Measurements from ENCODE around the gene PNMA6F. TPM values are rescaled to one million over a fixed set of nuclear protein-coding genes. Genes with fewer than 3 reads are reported as not detected.

Gene PNMA6F
- total RNA-seq: not detected in 2 replicates

GRCh38 chrX:153321381-153322124, at the start of gene PNMA6F:
Gene PNMA6F, minus strand, starts transcription at chrX:153321767. Its CDS starts 1,093 bp downstream, at chrX:153320674.

GRCh38 chrX:153333821-153334653, 12.5 kb upstream of the PNMA6F start, which contains the start of gene ZNF275:
Gene ZNF275, plus strand, starts transcription at chrX:153334153. Its CDS starts 2,527 bp downstream, at chrX:153336680.

Small RNA genes within 50 kb of the gene (small RNA-seq; reads per million reads assigned to genes)
- gene AC152007.1: not detected

Other genes starting within 250 kb of the PNMA6F start
- gene PNMA6A, start 249.3 kb downstream of the PNMA6F start, total RNA-seq: under 0.01 and 0.11 TPM in 2 replicates
- gene MAGEA1, start 142.5 kb downstream of the PNMA6F start, total RNA-seq: not detected in 2 replicates
- gene ZNF275, start 12.4 kb upstream of the PNMA6F start, total RNA-seq: 6.3 and 9.0 TPM in 2 replicates
- gene PNMA6E, start 79.6 kb upstream of the PNMA6F start, total RNA-seq: not detected in 2 replicates
- gene ZFP92, start 89.7 kb upstream of the PNMA6F start, total RNA-seq: not detected in 2 replicates
- gene TREX2, start 124.3 kb upstream of the PNMA6F start, total RNA-seq: 1.6 TPM in 2 replicates
- gene HAUS7, start 148.8 kb upstream of the PNMA6F start, total RNA-seq: 10.2 and 22.1 TPM in 2 replicates
- 0.11 and 0.39 TPM in 2 replicates for gene BGN, start 173.2 kb upstream of the PNMA6F start, total RNA-seq
- gene ATP2B3, start 195.9 kb upstream of the PNMA6F start, total RNA-seq: not detected in 2 replicates